NT2/D1 (cell line): ENCODE results near the gene LARP6.
"Not testable (repeated sequence)": the region's sequence is repeated elsewhere in the genome, so short reads cannot be mapped to it uniquely, and the experiment has no call there.

Source experiments
- DNase-seq: peaks from one replicate; pipeline ENCODE4 v3.0.0-alpha.2; 2011; ENCODE audit warnings: low read depth, low spot score
- H3K27me3 ChIP-seq: 2 replicates; pipeline ENCODE4 v1.6.0; 2011; ENCODE audit warnings: mild to moderate bottlenecking; ENCODE audit not compliant: insufficient read length, insufficient read depth
- H3K36me3 ChIP-seq: 2 replicates; pipeline ENCODE4 v1.6.1; 2011; ENCODE audit warnings: mild to moderate bottlenecking, low read length, mixed read lengths; ENCODE audit not compliant: insufficient read depth, insufficient read length
- H3K4me1 ChIP-seq: 2 replicates; pipeline ENCODE4 v1.5.1; 2011; ENCODE audit not compliant: insufficient read depth, insufficient read length
- H3K4me3 ChIP-seq: 2 replicates; pipeline ENCODE4 v1.5.1; 2011; ENCODE audit warnings: low read depth; ENCODE audit not compliant: insufficient read length
- H3K9ac ChIP-seq: 2 replicates; pipeline ENCODE4 v1.6.0; 2011; ENCODE audit warnings: low read depth; ENCODE audit not compliant: insufficient read length
- H3K9me3 ChIP-seq: 2 replicates; pipeline ENCODE4 v1.5.1; 2011; ENCODE audit warnings: mild to moderate bottlenecking, low read length; ENCODE audit not compliant: insufficient read depth
- SUZ12 ChIP-seq: IDR thresholded peaks from 2 replicates; pipeline ENCODE4 v1.6.1; 2011; ENCODE audit not compliant: insufficient read length, insufficient read depth; ENCODE audit errors: extremely low read depth
- YY1 ChIP-seq: IDR thresholded peaks from 2 replicates; pipeline ENCODE4 v1.6.1; 2011; ENCODE audit not compliant: insufficient read length, insufficient read depth
- ZNF274 ChIP-seq: IDR thresholded peaks from 2 replicates; pipeline ENCODE4 v1.6.1; 2011; ENCODE audit warnings: mild to moderate bottlenecking, low read depth, low read length

The LARP6 gene

GRCh38 chr15:70867911-70868467 is 14.0 kb upstream of the LARP6 start:
- TF ChIP-seq SUZ12 (no peak), ZNF274 (no peak), YY1 (no peak)
- H3K36me3 ChIP-seq: no peaks in the 10 kb centered on the region
- H3K9ac ChIP-seq: no peak overlapping the region
- H3K27me3 ChIP-seq: no peaks in the 10 kb centered on the region
- no peaks in the 10 kb centered on the region for H3K4me1 ChIP-seq
- H3K9me3 ChIP-seq: peaks cover 10% of the 10 kb centered on the region; the same call in 1 of the 2 replicates
- no peak overlapping the region for H3K4me3 ChIP-seq
- DNase-seq: no peak

GRCh38 chr15:70866982-70867641 is 13.2 kb upstream of the LARP6 start:
- TF ChIP-seq SUZ12: no peak
- no peak for TF ChIP-seq ZNF274
- TF ChIP-seq YY1: no peak
- DNase-seq: no peak

GRCh38 chr15:70863450-70864218 is 9.7 kb upstream of the LARP6 start:
- Histone ChIP-seq H3K27me3 (no peaks in the 10 kb centered on the region), H3K4me1 (no peaks in the 10 kb centered on the region), H3K9me3 (no peaks in the 10 kb centered on the region), H3K4me3 (no peak overlapping the region), H3K9ac (no peak overlapping the region), H3K36me3 (no peaks in the 10 kb centered on the region)
- DNase-seq: no peak
- TF ChIP-seq SUZ12: no peak
- no peak for TF ChIP-seq ZNF274
- TF ChIP-seq YY1: no peak

More at GRCh38 chr15:70866982-70867641, 13.2 kb upstream of the LARP6 start:
- Histone ChIP-seq H3K9ac (no peak overlapping the region), H3K36me3 (no peaks in the 10 kb centered on the region), H3K9me3 (peaks cover 2% of the 10 kb centered on the region; the same call in 1 of the 2 replicates), H3K4me3 (no peak overlapping the region), H3K4me1 (no peaks in the 10 kb centered on the region), H3K27me3 (no peaks in the 10 kb centered on the region)

GRCh38 chr15:70859998-70860397 is 6.0 kb upstream of the LARP6 start:
- no peaks in the 10 kb centered on the region for H3K9me3 ChIP-seq
- TF ChIP-seq ZNF274: no peak
- no peak for TF ChIP-seq YY1
- no peak for TF ChIP-seq SUZ12
- H3K36me3 ChIP-seq: no peaks in the 10 kb centered on the region
- H3K4me3 ChIP-seq: no peak overlapping the region
- no peak for DNase-seq
- H3K4me1 ChIP-seq: no peaks in the 10 kb centered on the region
- peaks cover 11% of the 10 kb centered on the region for H3K27me3 ChIP-seq
- no peak overlapping the region for H3K9ac ChIP-seq

- Histone ChIP-seq H3K36me3 (no peaks in the 10 kb centered on the region), H3K9me3 (no peaks in the 10 kb centered on the region), H3K4me3 (no peak overlapping the region), H3K4me1 (no peaks in the 10 kb centered on the region), H3K9ac (no peak overlapping the region), H3K27me3 (peaks cover 11% of the 10 kb centered on the region)
- DNase-seq: no peak
- TF ChIP-seq ZNF274: no peak
- TF ChIP-seq YY1: no peak
- TF ChIP-seq SUZ12: no peak
Measured at GRCh38 chr15:70859322-70859908, 5.5 kb upstream of the LARP6 start.

GRCh38 chr15:70858614-70859321 is 4.8 kb upstream of the LARP6 start:
- H3K9ac ChIP-seq, H3K4me3 ChIP-seq, DNase-seq, H3K4me1 ChIP-seq, H3K9me3 ChIP-seq, H3K36me3 ChIP-seq: not testable (repeated sequence)
- peaks cover 11% of the 10 kb centered on the region for H3K27me3 ChIP-seq
